H9 (cell line): ENCODE data around the gene CD53. TPM values are rescaled to one million over a fixed set of nuclear protein-coding genes. Genes with fewer than 3 reads are reported as not detected.

Experiments
- DNase-seq: peaks from one replicate; pipeline ENCODE4 v3.0.0-alpha.2; 2017
- H2AFZ ChIP-seq: one replicate; pipeline ENCODE4 v1.6.1; 2013; ENCODE audit warnings: mild to moderate bottlenecking, low read length, control low read depth, moderate library complexity
- H2AK5ac ChIP-seq: 2 replicates; pipeline ENCODE4 v1.6.1; 2013; ENCODE audit warnings: low read length, control low read depth, mixed read lengths; ENCODE audit not compliant: insufficient read length
- H2BK120ac ChIP-seq: one replicate; pipeline ENCODE4 v1.6.1; 2013; ENCODE audit warnings: low read depth, mild to moderate bottlenecking, low read length, control low read depth, inconsistent platforms; ENCODE audit not compliant: poor library complexity, severe bottlenecking
- H2BK12ac ChIP-seq: 2 replicates; pipeline ENCODE4 v1.6.1; 2013; ENCODE audit warnings: low read length, control low read depth, mixed read lengths, low read depth; ENCODE audit not compliant: insufficient read length
- H2BK15ac ChIP-seq: 2 replicates; pipeline ENCODE4 v1.6.1; 2013; ENCODE audit warnings: low read depth, low read length, control low read depth
- H2BK20ac ChIP-seq: one replicate; pipeline ENCODE4 v1.6.1; 2013; ENCODE audit warnings: low read depth, mild to moderate bottlenecking, low read length, control low read depth, inconsistent platforms; ENCODE audit not compliant: poor library complexity, severe bottlenecking
- H2BK5ac ChIP-seq: 2 replicates; pipeline ENCODE4 v1.6.1; 2013; ENCODE audit warnings: low read length, control low read depth, mixed read lengths; ENCODE audit not compliant: insufficient read length
- H3K14ac ChIP-seq: 2 replicates; pipeline ENCODE4 v1.6.1; 2013; ENCODE audit warnings: low read length, control low read depth; ENCODE audit not compliant: insufficient read depth
- H3K18ac ChIP-seq: 2 replicates; pipeline ENCODE4 v1.6.1; 2013; ENCODE audit warnings: low read depth, mild to moderate bottlenecking, mixed read lengths, low read length, control low read depth; ENCODE audit not compliant: insufficient read length
- H3K23ac ChIP-seq: 2 replicates; pipeline ENCODE4 v1.6.1; 2013; ENCODE audit warnings: low read length, control low read depth, mixed read lengths, low read depth; ENCODE audit not compliant: insufficient read length
- H3K23me2 ChIP-seq: 2 replicates; pipeline ENCODE4 v1.6.1; 2013; ENCODE audit warnings: low read depth, mild to moderate bottlenecking, mixed read lengths, low read length, control low read depth; ENCODE audit not compliant: insufficient read length, poor library complexity, severe bottlenecking
- H3K27ac ChIP-seq: 2 replicates; pipeline ENCODE4 v1.5.1; 2013; ENCODE audit warnings: low read length, control low read depth, mixed read lengths, low read depth; ENCODE audit not compliant: insufficient read length
- H3K27me3 ChIP-seq: 2 replicates; pipeline ENCODE4 v1.6.1; 2013; ENCODE audit warnings: low read length, control low read depth, inconsistent platforms; ENCODE audit not compliant: insufficient read depth
- H3K4ac ChIP-seq: 2 replicates; pipeline ENCODE4 v1.6.1; 2013; ENCODE audit warnings: low read depth, mild to moderate bottlenecking, control low read depth, inconsistent platforms, low read length, moderate library complexity
- H3K4me1 ChIP-seq: 2 replicates; pipeline ENCODE4 v1.6.1; 2013; ENCODE audit warnings: low read length, control low read depth, inconsistent platforms; ENCODE audit not compliant: insufficient read depth
- H3K4me2 ChIP-seq: 2 replicates; pipeline ENCODE4 v1.6.1; 2013; ENCODE audit warnings: low read length, control low read depth, mixed read lengths; ENCODE audit not compliant: insufficient read length, insufficient read depth
- H3K56ac ChIP-seq: 2 replicates; pipeline ENCODE4 v1.6.1; 2013; ENCODE audit warnings: low read depth, mild to moderate bottlenecking, mixed read lengths, low read length, control low read depth; ENCODE audit not compliant: insufficient read length
- H3K79me1 ChIP-seq: 2 replicates; pipeline ENCODE4 v1.6.1; 2013; ENCODE audit warnings: low read depth, mild to moderate bottlenecking, moderate library complexity, low read length, control low read depth, inconsistent platforms; ENCODE audit not compliant: insufficient read depth, poor library complexity, severe bottlenecking
- H3K79me2 ChIP-seq: 2 replicates; pipeline ENCODE4 v1.6.1; 2013; ENCODE audit warnings: low read length, control low read depth, inconsistent platforms; ENCODE audit not compliant: insufficient read depth
- H3K9ac ChIP-seq: 2 replicates; pipeline ENCODE4 v1.6.1; 2013; ENCODE audit warnings: low read length, control low read depth, mixed read lengths; ENCODE audit not compliant: insufficient read length; ENCODE audit errors: extremely low read depth
- H3K9me3 ChIP-seq: one replicate; pipeline ENCODE4 v1.6.1; 2013; ENCODE audit warnings: low read depth, low read length, inconsistent platforms; ENCODE audit not compliant: control insufficient read depth
- H3T11ph ChIP-seq: one replicate; pipeline ENCODE4 v1.6.1; 2013; ENCODE audit warnings: mild to moderate bottlenecking, low read length, control low read depth, inconsistent platforms
- H4K20me1 ChIP-seq: one replicate; pipeline ENCODE4 v1.6.1; 2013; ENCODE audit not compliant: control insufficient read depth, insufficient read length, insufficient read depth
- H4K5ac ChIP-seq: 2 replicates; pipeline ENCODE4 v1.6.1; 2013; ENCODE audit warnings: low read depth, mild to moderate bottlenecking, mixed read lengths, low read length, control low read depth; ENCODE audit not compliant: insufficient read length
- H4K8ac ChIP-seq: replicated peaks from 2 replicates; pipeline ENCODE4 v1.6.1; 2013; ENCODE audit warnings: low read length, control low read depth, mixed read lengths, low read depth; ENCODE audit not compliant: insufficient read length
- H4K91ac ChIP-seq: 2 replicates; pipeline ENCODE4 v1.6.1; 2013; ENCODE audit warnings: low read depth, mild to moderate bottlenecking, moderate library complexity, mixed read lengths, low read length, control low read depth; ENCODE audit not compliant: insufficient read length
- H3K27ac Mint-ChIP-seq, 3 experiments: 2 replicates in 2 of 3; 3 replicates in 1 of 3; pipeline ENCODE4 v1.8.0; 2020 to 2021; ENCODE audit warnings: mixed read lengths in 3 of 3, mild to moderate bottlenecking in 1 of 3, moderate library complexity in 1 of 3
- H3K27me3 Mint-ChIP-seq: 2 replicates; pipeline ENCODE4 v1.8.0; 2021; ENCODE audit warnings: low read depth, mild to moderate bottlenecking, moderate library complexity, mixed read lengths
- H3K36me3 Mint-ChIP-seq, 3 experiments: 2 replicates in 2 of 3; 3 replicates in 1 of 3; pipeline ENCODE4 v1.8.0; 2020 to 2021; ENCODE audit warnings: low read depth in 3 of 3, mixed read lengths in 3 of 3; ENCODE audit not compliant: insufficient read depth in 1 of 3
- H3K4me1 Mint-ChIP-seq, 2 experiments: 2 replicates each; pipeline ENCODE4 v1.8.0; 2020; ENCODE audit warnings: mixed read lengths in 2 of 2
- H3K4me3 Mint-ChIP-seq, 2 experiments: 2 replicates in 1 of 2; 3 replicates in 1 of 2; pipeline ENCODE4 v1.8.0; 2020 to 2021; ENCODE audit warnings: mild to moderate bottlenecking in 2 of 2, mixed read lengths in 2 of 2, moderate library complexity in 1 of 2
- H3K9me3 Mint-ChIP-seq, 2 experiments: 2 replicates in 1 of 2; 3 replicates in 1 of 2; pipeline ENCODE4 v1.8.0; 2020; ENCODE audit warnings: mild to moderate bottlenecking in 2 of 2, mixed read lengths in 2 of 2, moderate library complexity in 1 of 2
- WGBS: extraction: QIAGEN DNeasy Blood & Tissue Kit; methylation state at CpG from one replicate; pipeline ENCODE4 v1.1.7; 2013; ENCODE audit warnings: missing lambda C conversion rate, low lambda C conversion rate, mixed read lengths; ENCODE audit not compliant: insufficient read length; ENCODE audit errors: extremely low coverage; 5-methylcytosine and 5-hydroxymethylcytosine counted together
- total RNA-seq: library from RNA; stranded (reverse); gene quantifications from 2 replicates; pipeline ENCODE4 v1.2.1, GENCODE V29; 2021
- TF ChIP-seq, protein P1 (sequence below): fragments of 200-600 bp; sonication (generic); conservative IDR thresholded peaks from 3 replicates; pipeline ENCODE4 v1.8.0; 2021; ENCODE audit warnings: antibody characterized with exemption, mild to moderate bottlenecking

Gene CD53
- total RNA-seq, 1 experiment from 2014 or later: 0.15 TPM

DNA sequence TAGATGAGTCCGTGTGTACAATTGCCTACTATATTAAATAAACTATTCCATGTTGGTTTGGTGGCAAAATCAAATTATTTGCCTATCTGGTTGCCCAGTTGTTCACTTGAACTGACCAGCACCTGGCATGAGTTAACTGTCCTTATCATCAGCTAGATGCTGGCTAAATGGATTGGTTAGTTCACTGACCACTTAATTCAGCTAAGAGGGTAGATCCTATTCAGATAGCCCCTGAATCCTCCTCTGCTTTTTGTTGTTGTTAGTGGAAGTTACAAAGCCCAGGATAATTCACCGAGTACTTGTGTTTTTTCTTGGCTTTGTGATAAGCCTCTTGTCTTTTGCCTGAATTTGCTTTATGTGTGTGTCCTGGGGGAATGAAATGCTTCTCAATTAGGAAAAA lies 22.8 kb upstream of the CD53 start:
- no peak overlapping the region for H4K8ac ChIP-seq
- Mint-ChIP-seq H3K9me3 (peaks cover 8 to 20% of the 10 kb centered on the region in 2 experiments), H3K4me1 (no peaks in the 10 kb centered on the region), H3K27me3 (peaks cover 21% of the 10 kb centered on the region), H3K27ac (no peak overlapping the region), H3K4me3 (no peak overlapping the region), H3K36me3 (no peaks in the 10 kb centered on the region)
- H4K91ac ChIP-seq: no peak overlapping the region
- H4K5ac ChIP-seq: no peak overlapping the region
- no CpG with 5 or more reads among the region's 2 CpGs for WGBS
- H2BK12ac ChIP-seq: no peak overlapping the region
- no peaks in the 10 kb centered on the region for H3K9me3 ChIP-seq
- no peak overlapping the region for H2BK15ac ChIP-seq
- no peak overlapping the region for H3K56ac ChIP-seq
- no peak overlapping the region for H3K4ac ChIP-seq
- H3K27me3 ChIP-seq: no peaks in the 10 kb centered on the region
- no peak overlapping the region for H2BK120ac ChIP-seq
- no peaks in the 10 kb centered on the region for H3K4me1 ChIP-seq
- no peaks in the 10 kb centered on the region for H3K79me1 ChIP-seq
- TF ChIP-seq, protein P1, sequence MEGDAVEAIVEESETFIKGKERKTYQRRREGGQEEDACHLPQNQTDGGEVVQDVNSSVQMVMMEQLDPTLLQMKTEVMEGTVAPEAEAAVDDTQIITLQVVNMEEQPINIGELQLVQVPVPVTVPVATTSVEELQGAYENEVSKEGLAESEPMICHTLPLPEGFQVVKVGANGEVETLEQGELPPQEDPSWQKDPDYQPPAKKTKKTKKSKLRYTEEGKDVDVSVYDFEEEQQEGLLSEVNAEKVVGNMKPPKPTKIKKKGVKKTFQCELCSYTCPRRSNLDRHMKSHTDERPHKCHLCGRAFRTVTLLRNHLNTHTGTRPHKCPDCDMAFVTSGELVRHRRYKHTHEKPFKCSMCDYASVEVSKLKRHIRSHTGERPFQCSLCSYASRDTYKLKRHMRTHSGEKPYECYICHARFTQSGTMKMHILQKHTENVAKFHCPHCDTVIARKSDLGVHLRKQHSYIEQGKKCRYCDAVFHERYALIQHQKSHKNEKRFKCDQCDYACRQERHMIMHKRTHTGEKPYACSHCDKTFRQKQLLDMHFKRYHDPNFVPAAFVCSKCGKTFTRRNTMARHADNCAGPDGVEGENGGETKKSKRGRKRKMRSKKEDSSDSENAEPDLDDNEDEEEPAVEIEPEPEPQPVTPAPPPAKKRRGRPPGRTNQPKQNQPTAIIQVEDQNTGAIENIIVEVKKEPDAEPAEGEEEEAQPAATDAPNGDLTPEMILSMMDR: no peak
- H3K14ac ChIP-seq: no peak overlapping the region
- H2BK5ac ChIP-seq: no peak overlapping the region
- no peak overlapping the region for H3K18ac ChIP-seq
- no peaks in the 10 kb centered on the region for H3K23me2 ChIP-seq
- H3T11ph ChIP-seq: no peak overlapping the region
- DNase-seq: no peak
- no peak overlapping the region for H3K4me2 ChIP-seq
- no peak overlapping the region for H2AK5ac ChIP-seq
- no peak overlapping the region for H2BK20ac ChIP-seq
- H2AFZ ChIP-seq: no peak overlapping the region
- H4K20me1 ChIP-seq: no peaks in the 10 kb centered on the region
- no peak overlapping the region for H3K27ac ChIP-seq
- H3K79me2 ChIP-seq: no peaks in the 10 kb centered on the region
- no peak overlapping the region for H3K9ac ChIP-seq
- no peak overlapping the region for H3K23ac ChIP-seq
